ENCODE measurements around the gene DDX60.

GRCh38 chr4:168275836-168276235 lies 42.7 kb downstream of the DDX60 start:
- no peak for TF ChIP-seq CTCF (conservative IDR thresholded peaks at IDR 0.05)
- no peak for TF ChIP-seq EZH2 (IDR thresholded peaks at IDR 0.05; ENCODE audit: low read depth)

Measured in PC-9 (cell line).